ENCODE results near the gene NOTCH1. TPM values are rescaled to one million over a fixed set of nuclear protein-coding genes. Genes with fewer than 3 reads are reported as not detected.

Gene NOTCH1
- total RNA-seq, 1 experiment from 2014 or later, result 23.3 TPM

DNA sequence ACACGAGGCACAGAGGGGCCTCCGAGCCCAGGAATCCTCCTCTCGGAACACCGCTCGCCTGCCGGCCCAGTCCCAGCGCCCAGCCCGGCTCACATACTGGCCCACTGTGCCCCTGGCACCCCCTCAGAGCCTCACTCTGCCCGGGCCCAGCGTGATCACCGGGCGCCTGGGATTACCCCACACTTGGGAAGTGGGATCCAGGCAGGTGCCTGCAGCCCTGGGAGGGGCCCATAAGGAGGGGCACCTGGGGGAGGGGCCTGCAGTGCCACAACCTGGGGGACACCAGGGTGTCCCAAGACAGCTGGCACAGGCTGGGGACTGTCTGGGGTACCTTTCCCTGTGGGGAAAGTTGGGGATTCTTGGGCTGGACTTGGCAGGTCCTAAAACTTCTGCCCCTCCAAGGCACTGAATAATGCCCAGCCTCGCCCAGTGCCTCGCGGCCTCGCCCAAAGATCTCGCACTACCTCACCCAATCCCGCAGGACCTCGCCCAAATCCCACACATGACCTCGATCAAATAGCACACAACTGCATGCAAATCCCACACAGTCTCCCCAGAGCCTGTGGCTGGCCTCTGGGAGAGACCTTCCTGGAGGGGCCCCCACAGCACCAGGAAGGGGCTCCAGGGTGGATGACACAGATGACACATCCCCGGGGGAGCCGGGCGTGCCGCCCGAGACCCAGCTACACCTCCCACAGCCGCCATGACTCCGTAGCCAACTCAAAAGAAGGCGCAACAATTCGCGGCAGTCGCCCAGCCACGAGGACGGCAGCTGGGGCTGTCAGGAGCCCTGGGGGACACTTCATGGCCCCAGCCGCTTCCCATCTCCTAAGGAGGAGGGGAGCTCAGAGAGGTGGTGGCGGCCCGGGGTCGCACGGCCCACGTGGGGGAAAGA is 13.7 kb downstream of the NOTCH1 start:
- no peak for DNase-seq (ENCODE audit: low spot score)

GRCh38 chr9:136531186-136531903 is 14.5 kb downstream of the NOTCH1 start:
- no peak for DNase-seq (ENCODE audit: low spot score)

GRCh38 chr9:136530461-136531089 is 15.3 kb downstream of the NOTCH1 start:
- no peak for DNase-seq (ENCODE audit: low spot score)

DNA sequence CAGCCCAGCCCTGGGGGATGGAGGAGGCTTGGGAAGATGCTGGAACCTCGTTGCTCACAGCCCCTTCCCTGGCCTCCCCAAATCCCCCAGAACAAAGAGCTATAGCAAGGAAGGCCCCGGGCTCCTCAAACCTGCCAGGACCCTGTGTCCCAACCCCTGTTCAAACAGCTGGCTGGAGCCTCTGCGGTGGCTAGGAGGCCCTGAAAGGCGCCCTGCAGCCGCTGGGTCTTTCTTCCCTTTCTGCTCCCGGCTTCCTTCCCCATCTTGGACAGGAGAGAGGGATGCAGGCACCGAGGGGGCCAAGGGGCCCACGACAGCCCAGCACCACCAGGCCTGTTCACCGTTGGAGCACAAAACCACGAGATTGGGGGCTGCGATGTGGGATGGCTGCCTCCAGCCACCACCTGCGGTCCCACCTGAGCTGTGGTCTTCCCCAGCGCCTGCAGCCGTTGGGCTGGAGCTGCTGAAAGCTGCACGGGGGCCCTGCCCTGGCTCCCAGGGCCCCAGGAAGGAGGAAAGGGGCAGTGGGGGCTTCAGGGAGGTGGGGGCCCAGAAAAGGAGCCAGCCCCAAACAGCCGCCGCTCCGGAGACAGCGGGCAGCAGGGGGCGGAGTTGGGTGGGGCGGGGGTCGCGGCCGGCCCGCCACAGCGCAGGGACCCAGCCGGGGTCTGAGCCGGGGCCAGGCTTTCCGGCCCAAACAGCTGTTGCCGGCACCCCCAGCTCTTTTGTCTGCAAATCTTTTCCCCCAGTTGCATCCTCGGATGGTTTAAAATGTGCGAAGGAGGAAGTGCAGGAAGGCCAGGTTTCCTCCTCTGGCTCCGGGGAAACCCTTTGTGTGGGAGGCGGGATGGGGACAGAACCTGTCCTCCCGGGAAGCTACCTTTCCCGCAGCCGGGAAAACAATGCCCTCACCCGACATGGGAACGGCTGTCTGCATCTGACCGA is 16.1 kb downstream of the NOTCH1 start:
- no peak for DNase-seq (ENCODE audit: low spot score)

DNA sequence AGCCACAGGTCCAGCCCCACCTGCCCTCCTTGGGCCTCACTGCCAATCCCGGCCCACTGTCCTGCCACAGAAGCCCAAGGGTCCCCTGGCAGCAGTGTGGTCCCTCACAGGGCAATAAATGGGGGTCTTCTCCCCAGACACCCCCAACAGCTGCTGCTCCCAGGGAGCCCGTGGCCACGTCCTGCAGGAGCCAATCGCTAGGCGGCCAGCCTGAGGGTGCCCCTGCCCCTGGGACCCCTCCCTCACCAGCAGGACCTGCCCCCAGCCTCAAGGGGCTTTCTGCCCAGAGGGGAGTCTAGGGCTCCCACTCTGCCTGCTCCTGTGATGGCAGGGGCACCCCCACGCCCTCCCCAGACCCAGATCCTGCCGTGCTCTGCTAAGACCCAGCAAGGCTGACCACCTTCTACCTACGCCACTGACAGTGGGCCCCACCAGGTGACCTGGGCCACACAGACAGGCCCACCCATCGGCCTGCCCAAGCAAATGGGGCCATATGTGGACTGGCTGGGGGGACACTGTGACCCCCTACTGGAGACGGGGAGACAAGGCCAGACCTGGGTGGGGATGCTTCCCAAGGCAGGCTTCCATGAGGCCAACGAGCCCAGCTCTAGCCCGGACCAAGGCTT is 17.0 kb downstream of the NOTCH1 start:
- no peak for DNase-seq (ENCODE audit: low spot score)

DNA sequence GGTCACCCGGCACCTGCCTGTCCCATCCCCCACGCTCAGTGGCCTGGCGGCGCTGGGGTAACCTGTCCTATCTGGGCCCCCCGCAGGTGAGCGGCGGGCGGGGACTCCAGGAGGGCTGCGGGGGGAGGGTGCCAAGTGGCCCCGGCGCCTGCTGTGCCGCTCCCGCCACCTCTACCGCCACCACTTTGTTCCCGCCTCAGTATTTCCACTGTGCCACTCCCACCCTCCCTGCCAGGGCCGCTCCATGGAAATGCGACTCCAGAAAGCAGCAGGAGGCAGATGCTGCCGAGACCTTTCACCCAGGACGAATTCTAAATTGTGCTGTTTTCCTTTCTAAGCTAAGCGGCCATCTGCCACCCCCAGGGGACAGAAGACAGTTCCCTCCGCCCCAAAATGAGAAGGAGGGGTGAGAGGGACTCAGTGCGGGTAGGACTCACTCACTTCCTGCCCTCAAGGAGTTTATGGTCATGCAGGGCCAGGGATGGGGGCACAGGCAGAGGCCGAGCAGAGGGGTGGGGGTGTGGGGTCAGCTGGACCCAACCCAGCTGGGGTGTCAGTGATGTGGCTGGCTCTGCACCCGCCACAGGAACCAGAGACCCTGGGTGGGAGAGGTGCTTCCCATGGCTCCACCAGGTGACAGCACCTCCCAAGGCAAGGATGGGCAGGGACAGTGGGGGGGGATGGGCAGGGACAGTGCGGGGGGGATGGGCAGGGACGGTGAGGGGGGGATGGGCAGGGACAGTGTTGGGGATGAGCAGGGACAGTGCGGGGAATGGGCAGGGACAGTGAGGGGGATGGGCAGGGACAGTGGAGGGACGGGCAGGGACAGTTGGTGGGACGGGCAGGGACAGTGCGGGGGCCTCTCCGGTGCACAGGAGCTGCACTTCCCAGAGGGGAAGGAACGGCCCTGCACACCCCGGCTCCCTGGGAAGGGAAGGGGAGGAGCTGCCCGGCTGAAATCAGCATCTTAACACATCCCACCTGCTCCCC is 17.8 kb downstream of the NOTCH1 start:
- peak; percentile 52 for DNase-seq (ENCODE audit: low spot score)

DNA sequence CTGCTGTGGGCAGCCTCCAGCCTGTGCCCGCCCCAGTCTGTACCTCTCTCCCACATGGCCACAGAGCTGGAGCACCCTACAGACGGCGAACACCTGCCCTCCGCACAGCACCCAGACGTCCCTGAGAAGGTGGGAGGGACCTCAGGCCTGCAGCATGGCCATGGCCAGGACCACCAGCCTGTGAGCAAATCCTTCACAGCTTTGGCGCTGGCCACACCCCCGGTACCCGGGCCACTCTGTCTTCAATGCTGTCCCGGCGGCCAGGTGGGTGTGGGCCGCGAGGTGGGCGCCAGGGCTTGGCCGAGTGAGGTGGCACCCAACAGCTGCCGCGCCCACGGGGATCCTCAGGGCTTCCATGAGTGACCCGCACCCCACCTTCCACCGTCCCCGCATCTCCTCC is 18.7 kb downstream of the NOTCH1 start:
- DNase-seq (ENCODE audit: low spot score), result no peak

DNA sequence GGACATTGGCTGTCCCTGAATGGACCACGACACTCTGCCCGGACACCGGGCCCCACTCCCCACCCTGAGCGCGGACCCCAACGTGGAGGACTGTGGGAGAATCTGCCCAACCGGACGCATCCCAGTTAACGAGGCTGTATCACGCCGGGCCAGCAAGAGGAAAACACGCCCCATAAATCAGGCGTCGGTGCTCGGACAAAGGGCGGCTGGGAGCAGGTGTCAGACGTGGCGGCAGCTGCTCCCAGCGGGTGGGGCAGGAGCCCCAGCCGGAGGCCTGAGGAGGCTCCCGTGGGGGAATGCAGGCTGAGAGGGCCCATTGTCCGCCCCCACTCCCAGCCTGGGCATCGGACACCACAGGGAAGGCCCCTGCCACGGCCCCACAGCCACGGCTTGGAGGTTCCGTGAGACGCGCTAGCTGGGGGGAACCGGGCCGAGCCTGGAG is 19.2 kb downstream of the NOTCH1 start:
- peak; percentile 70 for DNase-seq (ENCODE audit: low spot score)

DNA sequence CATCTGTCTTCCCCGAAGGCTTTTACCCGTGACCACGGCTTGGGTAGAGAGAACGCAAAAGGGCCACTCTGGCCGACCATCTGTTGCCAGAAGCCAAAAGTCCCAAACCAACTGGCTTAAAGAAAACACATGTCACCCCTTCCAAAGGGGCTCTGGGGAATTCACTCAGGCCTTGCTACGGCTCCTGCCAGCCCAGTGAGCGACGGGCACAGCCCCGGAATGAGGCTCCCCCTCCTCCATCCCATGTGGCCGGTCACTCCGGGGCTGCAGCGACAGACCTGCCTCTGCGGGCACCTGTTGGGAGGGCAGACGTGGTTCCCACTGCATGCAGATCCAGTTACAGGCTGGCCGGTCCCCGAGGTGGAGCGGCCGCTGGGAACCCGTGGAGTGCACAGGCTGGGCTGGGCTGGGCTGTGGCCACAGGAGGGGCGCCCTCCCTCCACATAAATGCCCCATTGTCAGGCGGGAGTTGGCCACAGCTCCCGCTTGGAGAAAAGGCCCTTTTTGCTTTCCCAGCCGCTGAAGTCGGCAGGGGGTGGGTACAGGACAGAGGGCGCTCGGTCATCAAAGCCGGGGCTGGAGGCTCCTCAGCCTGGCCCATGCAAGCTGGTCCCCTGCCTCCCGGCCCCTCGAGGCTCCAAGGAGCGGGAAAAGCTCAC is 19.9 kb downstream of the NOTCH1 start:
- DNase-seq (ENCODE audit: low spot score), result peak; percentile 48

DNA sequence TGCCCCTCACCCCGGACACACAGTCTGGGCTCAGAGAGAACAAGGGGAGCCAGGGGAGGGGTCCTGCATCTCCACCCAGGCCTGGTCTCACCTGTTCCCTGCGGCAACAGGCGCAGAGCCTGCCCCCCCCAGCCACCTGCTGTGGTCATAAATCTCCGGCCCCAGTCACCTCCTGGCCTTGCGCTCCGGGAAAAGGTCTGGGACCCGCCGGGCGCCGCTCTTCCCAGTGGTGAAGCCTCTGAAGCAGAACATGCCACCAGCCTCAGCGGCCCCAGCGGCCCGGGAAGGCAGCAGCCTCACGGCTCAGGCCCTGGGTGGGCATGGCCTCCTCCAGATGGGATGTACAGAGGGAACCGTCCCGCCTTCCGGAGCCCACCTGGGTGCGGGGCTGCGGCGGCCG is 20.6 kb downstream of the NOTCH1 start:
- DNase-seq (ENCODE audit: low spot score), result no peak

- DNase-seq (ENCODE audit: low spot score), result no peak
These were observed 23.3 kb downstream of the NOTCH1 start for GRCh38 chr9:136522314-136523237.

DNA sequence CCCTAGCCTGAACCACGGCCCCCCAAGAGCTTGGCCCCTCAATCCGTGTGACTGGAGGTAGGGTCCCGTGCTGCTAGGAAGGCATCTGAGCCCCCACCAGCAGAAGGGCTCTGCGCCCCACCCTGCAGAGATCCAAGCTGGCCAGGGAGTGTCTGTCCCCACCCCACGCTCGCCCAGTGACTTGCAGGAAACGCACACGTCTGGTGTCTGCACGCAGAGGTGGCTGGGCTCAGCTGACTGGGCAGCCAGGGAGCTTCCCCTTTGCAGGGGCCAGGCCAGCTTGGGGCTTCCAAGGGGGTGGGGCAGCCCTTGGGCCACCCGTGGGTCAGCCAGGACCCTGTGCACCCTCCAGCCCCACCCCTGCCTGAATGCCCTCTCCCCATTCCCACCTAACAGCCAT is 24.3 kb downstream of the NOTCH1 start:
- no peak for DNase-seq (ENCODE audit: low spot score)

DNA sequence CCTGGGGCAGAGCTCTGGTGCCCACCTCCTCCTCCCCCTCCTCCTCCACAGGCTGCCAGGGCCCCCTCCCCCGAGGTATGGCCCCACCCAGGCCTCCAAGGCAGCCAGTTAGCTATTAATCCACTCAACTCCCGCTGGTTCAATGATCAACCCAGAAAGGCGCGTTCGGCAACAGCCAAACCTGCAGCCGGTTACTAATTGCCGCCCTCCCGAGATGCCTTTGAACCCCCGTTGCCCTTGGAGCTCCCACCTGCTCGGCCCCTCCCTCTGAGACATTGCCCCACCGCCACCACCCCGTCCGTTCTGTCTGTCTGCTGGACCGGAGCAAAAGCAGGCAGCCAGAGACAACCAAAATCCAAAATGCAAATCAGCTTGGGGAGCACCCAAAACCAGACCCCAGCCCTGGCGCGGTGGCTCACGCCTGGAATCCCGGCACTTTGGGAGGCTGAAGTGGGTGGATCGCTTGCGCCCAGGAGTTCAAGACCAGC is 25.8 kb downstream of the NOTCH1 start:
- no peak for DNase-seq (ENCODE audit: low spot score)

DNA sequence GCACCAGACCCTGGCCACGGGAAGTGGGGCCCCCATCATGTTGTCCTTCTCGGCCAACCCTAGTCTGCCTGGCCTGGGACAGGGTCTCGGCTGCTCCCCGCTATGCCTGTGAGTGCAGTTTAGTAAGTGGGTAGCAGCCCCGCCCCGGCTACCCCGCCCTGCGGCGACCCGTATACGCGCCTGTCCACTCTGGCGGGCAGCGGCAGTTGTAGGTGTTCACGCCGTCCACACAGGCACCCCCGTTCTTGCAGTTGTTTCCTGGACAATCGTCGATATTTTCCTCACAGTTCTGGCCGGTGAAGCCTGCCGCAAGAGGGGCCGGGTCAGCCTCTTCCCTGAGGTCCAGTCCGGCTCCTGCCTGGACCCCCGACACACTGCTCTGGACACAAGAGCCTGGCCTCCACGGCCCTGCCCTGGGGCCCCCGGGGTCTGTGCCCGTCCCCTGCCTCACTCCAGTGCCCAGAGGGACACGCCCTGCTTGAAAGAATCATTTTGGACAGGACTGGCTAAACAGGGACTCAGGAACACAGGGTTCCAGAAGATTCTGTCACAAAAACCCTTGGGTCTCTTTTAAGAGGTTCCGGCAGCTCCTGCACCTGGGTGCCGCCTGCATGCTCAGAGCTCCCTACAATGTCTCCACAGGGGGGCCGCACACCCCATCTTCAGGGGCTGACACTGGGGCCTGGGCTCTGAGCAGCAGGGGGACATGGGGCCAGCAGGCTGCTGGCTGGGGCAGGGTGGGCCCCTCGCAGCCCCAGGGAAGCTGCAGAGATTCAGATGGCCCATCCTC is 26.4 kb downstream of the NOTCH1 start:
- DNase-seq (ENCODE audit: low spot score), result no peak

GRCh38 chr9:136518623-136519022 is 27.2 kb downstream of the NOTCH1 start:
- DNase-seq (ENCODE audit: low spot score), result no peak

DNA sequence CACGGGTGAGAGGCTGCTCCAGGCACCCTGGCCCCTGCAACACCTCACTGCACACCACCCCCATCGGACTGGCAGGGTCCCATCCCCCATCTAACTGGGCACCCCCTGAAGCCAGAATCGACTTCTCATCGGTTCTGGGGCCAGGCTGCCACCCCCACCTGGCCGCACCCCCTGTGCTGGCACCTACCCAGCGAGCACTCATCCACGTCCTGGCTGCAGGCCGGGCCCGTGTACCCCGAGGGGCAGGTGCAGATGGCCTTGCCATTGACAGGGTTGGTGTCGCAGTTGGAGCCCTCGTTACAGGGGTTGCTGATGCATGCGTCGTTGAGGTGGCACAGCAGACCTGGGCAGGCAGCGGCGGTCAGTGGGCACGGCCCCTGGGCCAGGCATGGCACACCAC is 27.9 kb downstream of the NOTCH1 start:
- DNase-seq (ENCODE audit: low spot score), result no peak

Data from A172 (cell line).